ENCODE measurements around the gene SUN5. TPM values are rescaled to one million over a fixed set of nuclear protein-coding genes. Genes with fewer than 3 reads are reported as not detected.
A peak's percentile ranks its signal among the peaks of the same experiment; 100 is the strongest.

The SUN5 gene
- total and polyA plus RNA-seq, 11 donors, result not detected

DNA sequence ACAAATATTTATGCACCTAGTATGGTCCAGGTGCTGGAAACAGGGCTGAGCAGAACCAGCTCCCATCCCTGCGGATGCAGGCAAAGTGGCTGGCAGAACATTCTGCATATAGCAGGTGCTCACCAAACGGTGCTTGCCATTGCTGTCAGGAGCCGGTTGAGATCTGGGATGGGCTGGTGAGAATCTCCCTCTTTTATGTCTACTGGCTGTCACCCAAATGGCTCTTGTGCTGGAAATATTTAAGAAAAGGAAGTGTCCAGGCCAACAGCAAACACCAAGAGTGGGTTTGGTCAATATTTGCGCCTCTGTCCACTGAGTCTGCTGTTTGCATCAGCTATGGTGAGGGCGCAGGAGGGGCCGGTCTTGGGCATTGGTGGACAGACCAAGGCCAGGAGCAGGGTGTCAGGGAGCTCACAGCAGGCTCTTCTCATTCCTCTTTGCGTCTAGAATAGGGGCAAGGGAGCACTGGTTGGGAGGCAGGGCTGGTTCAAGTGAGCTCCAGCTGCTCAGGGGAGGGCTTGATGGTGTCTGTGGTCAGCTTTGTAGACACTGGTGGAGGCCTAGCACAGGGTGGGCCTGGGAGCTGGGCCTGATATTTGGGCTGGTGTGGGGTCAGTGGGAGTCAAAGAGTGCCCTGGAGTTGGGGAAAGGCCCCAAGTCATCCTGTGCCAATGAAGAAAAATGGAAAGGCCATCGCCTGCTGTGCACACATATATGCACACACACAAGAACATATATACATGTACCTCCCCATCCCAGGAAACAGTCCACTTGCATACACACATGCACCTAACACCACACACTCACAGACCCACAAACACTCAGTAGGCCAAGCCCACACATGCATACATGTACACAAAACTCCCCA lies 1.9 kb upstream of the SUN5 start:
- no peak for ATAC-seq
- WGBS, 4 donors, result 71 to 88% (median 81%) methylated on average over 8 of the region's 8 CpGs
- intact Hi-C loops (cut with DNase I), result no loop called here

GRCh38 chr20:33005132-33005566 lies 916 bp upstream of the SUN5 start:
- intact Hi-C loops (cut with DNase I), result no loop called here
- Histone ChIP-seq H3K4me3 (no peak overlapping the region), H3K36me3 (no peaks in the 10 kb centered on the region), H3K27ac (no peak overlapping the region), H3K9me3 (peaks cover 0 to 8% (median 0%) of the 10 kb centered on the region in 12 donors), H3K4me1 (no peaks in the 10 kb centered on the region), H3K27me3 (no peaks in the 10 kb centered on the region)
- ATAC-seq (no peak), DNase-seq (no peak)
- TF ChIP-seq POLR2A (IDR thresholded peaks at IDR 0.05), result no peak
- peak in 7 of 12 donors; percentile 13 to 55 (median 22) for TF ChIP-seq CTCF (IDR thresholded peaks at IDR 0.05)
- 51 to 58% (median 54%) methylated on average over 4 of the region's 4 CpGs for WGBS, 4 donors

More for the DNA sequence above, 1.9 kb upstream of the SUN5 start:
- TF ChIP-seq CTCF (IDR thresholded peaks at IDR 0.05), result no peak
- no peak for TF ChIP-seq POLR2A (IDR thresholded peaks at IDR 0.05)
- H3K9me3 ChIP-seq, result peaks cover 0 to 8% (median 0%) of the 10 kb centered on the region in 12 donors
- no peak for DNase-seq
- no peak overlapping the region for H3K4me3 ChIP-seq
- H3K36me3 ChIP-seq, result no peaks in the 10 kb centered on the region
- H3K27ac ChIP-seq, result no peak overlapping the region
- H3K4me1 ChIP-seq, result no peaks in the 10 kb centered on the region
- H3K27me3 ChIP-seq, result no peaks in the 10 kb centered on the region

- TF ChIP-seq CTCF (IDR thresholded peaks at IDR 0.05) (no peak), POLR2A (IDR thresholded peaks at IDR 0.05) (no peak)
- Histone ChIP-seq H3K4me3 (no peak overlapping the region), H3K27ac (no peak overlapping the region), H3K27me3 (no peaks in the 10 kb centered on the region), H3K36me3 (no peaks in the 10 kb centered on the region), H3K4me1 (no peaks in the 10 kb centered on the region), H3K9me3 (peaks cover 0 to 8% (median 0%) of the 10 kb centered on the region in 12 donors)
- intact Hi-C loops (cut with DNase I), result no loop called here
- ATAC-seq, result peak in 1 of 4 donors; percentile 34
- WGBS, 4 donors, result 84 to 89% (median 86%) methylated on average over 7 of the region's 7 CpGs
- peak in 1 of 5 donors; percentile 42 for DNase-seq
These were observed 2.0 kb downstream of the SUN5 start for GRCh38 chr20:33002087-33002808.
